NCI-H2171 treated with DMSO at 0.1 percent for 48 hours (cell line): ENCODE measurements around the gene HOXB8.

ENCODE experiments used
- DNase-seq: peaks from one replicate; lab custom pipeline; 2025; lab: John Stamatoyannopoulos, UW

HOXB8 gene

DNA sequence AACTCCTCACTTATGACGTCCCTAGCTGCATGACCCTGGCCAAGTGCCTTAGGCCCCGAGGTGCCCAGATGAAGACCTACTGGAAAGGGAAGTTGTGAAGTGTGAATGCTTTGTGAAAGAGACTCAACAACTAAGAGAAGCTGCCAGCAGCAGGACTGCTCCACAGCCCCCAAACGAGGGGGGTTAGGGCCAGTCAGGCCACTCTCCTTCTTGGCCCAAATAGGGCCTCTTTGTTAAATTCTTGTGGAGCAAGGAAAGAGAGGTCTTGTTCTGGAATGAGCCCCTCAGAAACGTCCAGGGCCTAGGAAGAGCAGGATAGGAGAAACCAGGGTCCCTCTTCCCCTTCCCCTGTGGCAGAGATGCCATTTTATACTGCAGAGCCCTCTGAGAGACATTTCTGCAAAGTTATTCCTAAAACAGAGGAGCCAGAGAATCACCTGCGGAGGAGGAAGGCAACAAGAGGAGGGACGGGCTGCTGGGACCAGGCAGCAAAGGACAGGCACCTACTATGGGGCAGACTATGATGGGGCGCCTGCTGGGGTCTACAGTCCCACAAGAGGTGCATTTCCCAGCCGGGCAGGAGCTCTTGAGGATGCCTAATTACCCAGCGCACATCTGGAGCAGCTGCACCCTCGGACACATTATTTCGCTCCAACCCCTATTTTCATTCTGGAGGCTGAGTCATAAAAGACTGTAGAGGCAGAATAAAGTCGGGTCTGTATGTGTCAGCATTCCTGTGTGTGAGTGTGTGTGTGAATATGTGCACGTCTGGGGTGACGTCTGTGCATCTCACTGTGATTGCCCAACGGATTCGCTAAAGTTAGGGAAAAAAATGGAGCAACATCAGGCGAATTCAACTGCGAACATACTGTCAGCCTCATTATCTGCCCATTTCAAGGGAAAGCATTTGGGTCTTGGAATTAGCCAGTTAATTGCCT, 22.5 kb upstream of the HOXB8 start:
- DNase-seq: no peak

DNA sequence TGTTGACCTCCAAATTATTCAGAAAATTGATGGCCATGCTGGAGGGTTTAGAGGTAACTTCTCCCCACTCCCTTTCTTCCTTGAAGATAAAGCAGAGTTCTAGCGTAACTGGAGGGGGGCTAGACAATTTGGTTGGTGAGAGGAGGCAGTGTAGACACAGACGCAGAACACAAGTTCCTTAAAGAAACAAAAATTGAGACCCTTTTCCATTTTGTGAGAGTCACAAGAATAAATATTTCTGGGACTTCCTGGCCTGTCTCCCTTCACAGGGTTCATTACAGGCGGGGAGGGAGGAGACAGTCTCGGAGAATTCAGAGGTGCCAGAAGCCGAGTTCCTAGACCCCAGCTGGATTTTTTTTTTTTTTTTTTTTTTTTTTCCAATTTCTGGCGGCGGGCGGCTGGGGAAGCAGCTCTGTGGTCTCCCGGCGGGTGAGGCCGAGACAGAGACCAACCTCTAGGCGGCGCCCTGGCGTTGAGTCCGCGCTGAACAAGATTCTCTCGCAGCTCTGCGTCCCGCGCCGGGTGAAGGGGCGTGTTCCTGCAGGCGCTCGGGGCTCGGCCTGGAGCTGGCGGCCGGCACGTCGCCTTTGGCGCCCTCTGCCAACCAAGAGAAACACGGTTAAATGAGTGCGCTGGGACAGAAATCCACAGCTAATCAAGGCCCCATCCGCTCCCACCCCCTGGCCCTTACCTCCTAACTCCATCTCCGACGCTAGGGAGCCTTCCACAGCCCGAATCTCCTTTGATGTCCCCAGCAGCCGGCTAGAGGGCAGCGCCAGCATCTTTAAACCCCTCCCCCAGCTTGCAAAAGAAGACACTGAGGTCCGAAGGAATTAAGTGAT, 21.3 kb upstream of the HOXB8 start:
- peak; percentile 65 for DNase-seq

DNA sequence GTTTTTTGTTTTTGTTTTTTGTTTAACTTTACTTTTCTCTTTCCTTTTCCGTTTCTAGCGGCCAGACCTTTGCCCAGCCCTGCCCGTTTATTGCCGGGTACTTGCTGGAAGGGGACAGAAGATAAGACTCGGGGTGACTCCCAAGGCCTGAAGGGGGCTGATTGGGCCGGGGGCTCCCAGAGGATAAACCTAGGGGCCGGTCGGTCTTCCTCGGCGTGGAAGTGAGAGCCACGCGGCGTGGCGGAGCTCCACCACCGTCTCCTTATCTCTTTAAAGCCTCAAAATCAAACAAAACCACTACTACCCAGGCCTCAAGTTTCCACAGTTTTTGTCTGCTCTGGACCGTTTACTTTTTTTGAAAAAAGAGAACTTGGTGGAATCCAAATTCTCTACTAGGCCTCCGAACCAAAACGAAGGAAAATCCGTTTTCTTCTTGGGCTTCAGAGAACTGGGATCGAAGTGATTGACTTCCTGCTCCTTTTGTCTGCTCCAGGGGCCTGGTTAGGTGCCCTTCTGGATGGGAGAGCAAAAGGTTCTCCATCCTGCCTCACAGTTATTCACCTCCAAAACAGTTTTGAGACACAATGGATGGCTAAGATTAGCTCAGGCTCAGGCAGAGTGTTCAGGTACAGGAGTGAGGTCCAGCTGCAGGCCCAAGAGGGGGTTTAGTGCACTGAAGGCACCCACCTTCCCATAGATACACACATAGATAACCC, 19.6 kb upstream of the HOXB8 start:
- no peak for DNase-seq

DNA sequence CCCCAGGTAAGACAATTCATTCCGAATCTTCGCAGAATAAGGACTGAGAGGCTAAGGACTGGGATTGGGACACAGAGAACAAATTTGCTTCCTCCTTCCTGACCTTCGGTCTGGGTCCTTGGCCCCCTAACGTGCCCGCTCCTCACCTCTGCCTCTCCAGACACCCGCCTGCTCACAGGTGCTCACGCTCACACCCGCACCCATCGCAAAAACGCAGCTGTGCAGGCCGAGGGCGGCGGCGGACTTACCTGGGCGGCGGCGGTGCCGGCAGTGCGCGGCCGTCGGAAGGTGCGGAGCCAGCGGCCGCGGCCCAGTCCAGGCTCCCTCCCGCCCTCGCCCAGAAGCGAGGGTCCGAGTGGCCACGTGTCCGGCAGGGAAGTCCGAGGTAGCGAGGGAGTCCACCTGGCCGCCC, 18.2 kb upstream of the HOXB8 start:
- DNase-seq: no peak

DNA sequence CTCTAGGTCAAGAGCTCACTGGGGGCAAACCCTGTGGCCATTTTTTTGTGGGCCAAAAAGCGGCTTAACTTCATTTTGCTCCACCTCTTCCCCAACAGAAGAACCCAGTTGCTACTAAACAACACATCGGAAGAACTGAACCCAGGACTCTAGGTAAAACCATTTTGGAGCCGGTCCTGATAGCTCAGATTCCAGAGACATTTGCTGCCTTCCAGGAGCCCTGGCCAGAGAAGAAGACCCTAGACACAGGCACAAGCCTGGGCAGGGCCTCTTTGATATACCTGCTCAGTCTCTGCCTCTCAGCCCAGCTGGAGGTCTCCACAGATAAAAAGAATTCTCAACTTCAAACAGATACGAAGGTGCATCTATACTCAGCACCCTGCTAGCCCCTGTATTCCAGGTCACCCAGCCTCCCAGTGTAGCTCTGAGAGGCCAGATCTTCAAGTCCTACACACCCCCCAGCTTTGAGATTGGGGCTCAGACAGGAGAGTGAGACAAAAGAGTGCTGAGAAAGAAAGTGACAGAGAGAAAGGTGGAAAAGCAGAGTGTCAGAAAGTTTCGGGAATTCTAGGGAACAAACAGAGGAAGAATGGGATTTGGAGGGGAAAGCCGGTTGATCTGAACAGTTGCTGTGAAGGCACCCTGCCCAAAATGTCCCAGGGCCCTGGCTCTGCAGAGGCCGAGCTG, 17.6 kb upstream of the HOXB8 start:
- no peak for DNase-seq

DNA sequence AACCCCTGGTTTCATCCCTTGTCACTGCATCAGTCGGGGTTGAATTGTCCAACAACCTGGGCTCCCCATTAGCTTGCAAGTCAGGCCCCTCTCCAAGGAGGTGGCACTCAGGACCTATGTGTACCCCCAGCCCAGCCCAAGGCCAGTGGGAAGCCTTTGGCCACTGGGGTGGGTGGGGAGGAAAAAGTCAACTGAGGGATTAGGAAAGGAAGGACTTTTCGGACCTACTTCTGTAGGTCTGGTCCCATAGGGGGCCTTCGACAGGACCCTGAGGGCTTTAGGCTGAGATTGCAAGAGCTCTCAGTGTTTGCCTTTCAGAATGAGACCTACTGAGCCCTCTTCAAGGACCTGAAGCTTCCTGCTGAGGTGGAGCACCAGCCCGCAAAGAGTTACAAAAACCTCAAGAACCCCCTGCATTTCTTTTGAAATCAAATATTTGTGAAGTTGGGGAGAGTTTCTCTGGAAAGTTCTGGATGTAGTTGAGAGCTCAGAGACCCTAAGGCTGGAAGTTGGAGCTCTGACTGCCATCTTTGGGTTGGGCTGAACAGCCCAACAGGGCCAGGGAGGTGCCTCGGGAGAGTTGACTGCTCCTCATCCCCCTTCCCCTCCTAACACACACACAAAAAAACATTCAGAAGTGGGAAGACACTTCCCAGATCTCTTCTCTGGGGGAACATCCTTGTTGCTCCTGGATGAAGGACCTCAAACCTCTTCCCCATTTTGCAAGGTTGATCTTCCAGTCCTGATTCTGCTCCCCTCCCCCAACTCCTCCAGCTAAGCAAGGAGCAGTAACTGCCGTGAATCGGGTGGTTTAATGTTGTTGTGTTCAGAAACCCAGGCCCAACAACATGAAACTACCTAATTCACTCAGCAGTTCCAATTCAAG, 16.8 kb upstream of the HOXB8 start:
- DNase-seq: no peak

DNA sequence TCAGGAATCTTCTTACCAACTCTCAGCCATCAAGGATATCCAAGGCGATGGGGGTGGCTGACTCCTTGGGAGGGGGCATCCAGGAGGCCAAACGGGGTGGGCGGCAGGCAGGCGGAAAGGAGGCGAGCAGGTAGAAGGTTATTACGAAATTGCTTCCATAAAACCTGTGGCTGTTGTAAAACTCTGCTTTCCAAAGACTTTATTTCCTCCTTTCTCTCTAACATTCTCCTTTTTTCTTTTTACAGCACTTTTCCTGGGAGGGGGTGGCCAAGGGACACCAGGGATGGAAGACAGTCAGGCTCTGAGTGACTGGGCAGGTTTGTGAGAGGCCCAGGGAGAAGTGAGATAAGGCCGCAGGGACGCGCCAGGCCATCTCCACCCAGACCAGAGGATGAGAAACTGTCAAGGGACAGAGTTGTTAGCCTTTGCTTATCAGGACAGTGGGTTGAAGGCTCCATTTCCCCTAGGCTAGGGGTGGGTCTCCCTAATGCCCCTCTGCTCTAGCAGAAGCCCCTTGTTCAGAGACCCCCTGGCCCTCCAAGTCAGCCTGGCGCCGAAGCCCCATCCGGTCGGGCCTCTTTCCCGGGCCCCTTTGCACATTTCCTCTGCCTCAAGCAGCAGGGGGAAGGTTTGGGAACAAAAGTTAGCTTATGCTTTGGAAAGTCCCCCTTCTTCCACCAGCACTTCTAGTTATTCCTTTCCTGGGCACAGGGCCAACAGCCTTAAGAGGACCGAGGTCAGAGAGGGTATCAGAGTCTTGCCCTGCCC, 16.0 kb upstream of the HOXB8 start:
- no peak for DNase-seq

DNA sequence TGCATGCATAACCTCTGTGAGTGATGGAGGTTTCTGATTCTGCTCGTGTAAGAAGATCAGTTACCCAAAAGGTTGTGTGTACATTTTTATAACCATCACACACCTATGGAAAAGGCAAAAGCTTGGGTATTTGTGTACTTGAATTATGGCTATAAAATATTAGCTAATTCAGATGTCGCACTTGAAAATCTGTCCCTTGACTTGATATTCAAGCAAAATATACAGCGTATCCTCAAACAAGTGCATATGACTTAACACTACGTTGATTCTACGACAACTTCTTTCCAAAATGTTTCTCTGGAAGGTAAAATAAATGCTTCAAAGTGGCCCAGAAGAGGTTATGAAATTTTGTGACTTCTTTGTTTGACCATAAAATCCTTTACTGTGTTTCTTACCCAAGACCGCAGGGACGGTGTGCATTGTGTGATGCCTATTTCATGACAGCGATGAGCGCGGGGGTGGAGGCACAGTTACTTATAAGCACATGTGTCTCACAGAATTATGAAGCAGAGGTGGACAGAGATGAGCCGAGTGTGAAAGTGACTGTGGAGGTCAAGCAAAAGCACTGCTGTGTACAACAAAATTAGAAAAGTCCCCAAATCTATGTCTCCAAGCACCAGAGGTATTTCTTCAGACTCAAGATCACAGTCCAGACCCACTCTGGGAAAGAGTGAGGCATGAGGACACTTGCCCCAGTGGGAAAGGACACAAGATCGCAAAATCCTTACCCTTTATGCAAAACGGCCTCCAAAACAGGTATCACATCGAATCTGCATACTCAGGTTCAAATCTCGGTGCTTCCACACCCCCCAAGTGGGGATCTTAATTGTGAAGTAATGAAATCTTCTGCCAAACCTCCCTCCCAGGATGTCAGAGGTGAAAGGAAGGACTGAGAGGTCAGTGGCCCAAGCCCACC, 15.2 kb upstream of the HOXB8 start:
- no peak for DNase-seq

DNA sequence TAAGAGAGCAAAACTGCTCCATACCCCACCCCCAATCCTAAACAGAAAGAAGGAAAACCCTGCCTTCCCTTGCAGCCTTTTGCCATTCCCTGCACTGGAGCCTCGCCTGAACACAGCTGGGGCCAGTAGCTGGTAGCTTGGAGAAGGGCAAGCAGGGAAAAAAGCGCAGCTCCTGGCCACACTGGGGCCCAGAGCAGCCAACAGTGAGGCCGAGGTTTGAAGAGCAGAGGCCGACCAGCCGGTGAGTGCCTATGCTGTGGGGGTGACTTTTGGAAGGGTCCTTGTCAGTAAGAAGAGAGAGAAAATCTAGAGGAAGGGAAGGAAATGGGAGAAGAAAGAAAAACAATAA, 14.3 kb upstream of the HOXB8 start:
- DNase-seq: no peak

GRCh38 chr17:48628649-48629410, 13.7 kb upstream of the HOXB8 start:
- no peak for DNase-seq

DNA sequence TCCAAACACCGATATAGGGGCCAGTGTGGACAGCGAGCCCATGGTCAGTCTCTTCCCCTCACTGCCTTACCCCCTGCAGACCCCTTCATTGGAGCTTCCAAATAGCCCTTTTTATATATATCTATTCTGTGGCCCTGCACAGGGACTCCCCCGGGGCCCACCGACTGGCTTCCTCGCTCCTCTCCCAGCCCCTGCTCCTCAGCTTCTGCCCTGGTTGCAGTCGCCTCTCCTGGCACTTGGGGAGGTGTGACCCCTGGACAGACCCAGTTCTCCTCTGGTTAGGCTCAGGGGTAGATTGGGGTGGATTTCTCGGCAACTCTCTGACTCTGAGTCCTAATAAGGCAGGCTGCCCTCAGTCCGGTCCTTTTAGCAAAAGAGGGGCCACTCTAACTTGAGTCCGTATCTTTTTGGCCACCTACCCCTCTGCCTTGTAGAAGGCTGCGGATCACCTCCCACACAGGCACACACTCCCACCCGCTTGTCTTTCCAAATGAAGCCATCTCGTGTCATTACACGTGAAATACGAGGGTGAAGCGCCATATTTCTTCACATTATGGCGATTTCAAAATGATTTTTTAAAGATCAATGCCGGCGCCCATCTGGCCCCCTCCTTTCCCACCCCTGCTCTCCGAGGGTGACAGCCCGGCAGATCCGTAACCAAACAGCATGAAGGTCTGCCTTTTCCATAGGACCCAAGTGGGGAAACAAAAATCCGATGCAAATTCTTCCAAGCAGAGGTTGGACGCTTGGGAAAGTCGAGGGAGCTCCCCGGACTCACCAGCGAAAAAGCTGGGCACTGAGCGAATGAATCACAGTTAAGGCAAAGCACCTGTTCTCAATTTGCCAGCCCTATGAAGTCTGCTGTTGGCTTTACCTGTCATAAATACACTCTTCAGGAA, 12.8 kb upstream of the HOXB8 start:
- DNase-seq: no peak

DNA sequence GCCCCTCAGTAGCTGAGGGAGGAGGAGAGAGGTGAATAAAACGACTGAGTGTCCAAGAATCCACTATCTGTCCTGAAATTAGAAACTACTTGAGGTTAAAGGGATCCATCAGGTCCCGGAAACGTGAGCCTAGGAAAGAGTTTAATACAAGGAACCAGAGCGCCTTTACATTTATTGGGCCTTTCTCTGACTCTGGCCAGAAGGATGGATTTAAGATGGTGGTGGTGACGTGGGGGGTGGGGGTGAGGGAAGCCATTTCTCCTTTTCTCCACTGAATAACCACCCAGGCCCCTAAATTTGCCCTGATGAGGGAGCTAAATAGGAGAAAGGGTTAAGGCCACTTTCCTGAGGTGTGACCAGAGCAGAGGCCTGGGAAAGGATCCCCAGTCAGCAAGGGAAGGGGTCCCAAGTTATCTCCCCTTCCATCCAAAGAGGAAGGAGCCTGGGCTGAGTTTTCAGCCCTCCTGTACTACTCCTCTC, 12.1 kb upstream of the HOXB8 start:
- no peak for DNase-seq

DNA sequence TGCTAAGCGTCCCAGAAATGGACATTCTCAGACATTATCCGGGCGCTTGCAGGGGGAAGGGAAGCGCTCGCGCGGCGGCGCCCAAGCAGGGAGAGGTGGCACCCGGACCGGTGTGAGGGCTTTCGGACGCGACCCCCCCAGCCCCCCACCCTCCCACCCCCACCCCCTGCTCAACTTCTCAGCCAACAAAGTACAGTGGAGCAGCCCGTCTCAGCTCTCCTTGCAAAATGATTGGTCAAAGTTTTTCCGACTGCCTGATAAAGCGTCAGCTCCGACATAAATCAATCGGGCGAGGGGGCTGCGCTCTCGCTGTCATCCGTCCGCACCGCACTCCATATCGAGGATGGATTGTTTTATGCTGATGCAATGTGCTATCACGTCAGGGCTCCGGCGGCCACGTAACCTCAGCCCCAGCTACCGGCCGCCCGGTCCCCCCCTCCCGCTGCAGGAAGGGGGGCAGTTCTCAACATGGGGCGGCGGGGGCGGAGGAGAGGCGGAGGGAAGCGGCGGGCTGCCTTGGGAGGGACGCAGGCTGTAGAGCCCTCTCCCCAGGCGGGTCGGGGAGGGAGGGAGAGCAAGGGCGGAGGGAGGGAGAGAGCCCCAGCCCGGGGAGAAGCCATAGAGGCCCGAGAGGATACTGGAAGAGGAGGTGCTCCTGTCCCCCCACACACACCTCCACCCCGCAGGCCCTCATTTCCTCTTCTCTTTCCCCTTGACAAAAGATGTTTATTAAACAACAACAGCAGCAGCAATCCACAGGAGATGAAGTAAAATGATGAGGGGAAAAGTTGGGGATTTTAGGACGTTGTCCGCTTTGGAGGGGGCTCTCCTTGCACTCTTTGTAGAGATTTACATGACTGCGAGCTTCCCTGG, 11.4 kb upstream of the HOXB8 start, which contains the start of gene HOXB9:
TSS of gene HOXB9 (minus strand) at position 114 of the 873 bp plus-strand sequence. CDS start at position 25, 89 bp downstream.
- no peak for DNase-seq

DNA sequence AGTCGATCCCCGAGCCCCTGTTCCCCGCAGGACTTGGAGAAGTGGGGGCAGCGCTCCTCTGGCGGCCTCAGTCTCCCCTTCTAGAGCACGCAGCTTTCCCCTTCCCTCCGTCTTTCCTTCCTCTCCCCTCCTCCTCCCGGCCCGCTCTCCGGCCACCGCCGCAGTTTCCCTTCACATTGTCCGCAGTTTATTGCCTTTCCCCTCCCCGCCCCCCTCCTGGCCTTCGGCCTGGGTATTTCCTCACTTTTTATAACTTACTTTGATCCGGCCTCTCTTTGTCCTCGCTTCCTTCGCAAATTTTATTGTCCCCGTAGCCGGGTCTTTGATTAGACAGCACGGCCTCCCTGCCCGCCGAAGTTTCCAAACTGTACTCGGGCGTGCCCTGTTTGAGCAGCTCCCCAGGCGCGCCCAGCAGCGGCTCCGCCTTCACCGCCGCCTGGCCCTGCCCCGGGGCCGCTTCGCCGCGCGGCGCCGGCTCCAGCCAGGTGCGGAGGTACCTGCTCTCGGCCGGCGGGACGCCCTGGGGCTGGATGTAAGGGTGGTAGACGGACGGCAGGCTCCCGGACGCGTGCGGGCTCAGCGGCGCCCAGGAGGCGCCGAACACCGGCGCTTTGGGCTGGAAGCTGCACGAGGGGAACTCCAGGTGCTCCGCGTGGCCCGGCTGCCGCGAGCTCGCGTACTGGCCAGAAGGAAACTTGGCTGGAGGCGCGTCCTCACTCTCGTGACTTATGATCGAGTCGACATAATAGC, 10.6 kb upstream of the HOXB8 start:
- DNase-seq: peak; percentile 8
